ENCODE data around the gene GUSB. TPM values are rescaled to one million over a fixed set of nuclear protein-coding genes. Genes with fewer than 3 reads are reported as not detected.
"Not testable (repeated sequence)": the region's sequence is repeated elsewhere in the genome, so short reads cannot be mapped to it uniquely, and the experiment has no call there.

Gene GUSB
- polyA plus RNA-seq (ENCODE audit: insufficient read length): 41.2 TPM

GRCh38 chr7:65981965-65982792 is at the start of gene GUSB:
Gene GUSB, minus strand, starts transcription at chr7:65982213. Its CDS starts 30 bp downstream, at chr7:65982183.
- DNase-seq: peak; percentile 93

- not testable (repeated sequence) for DNase-seq
Measured at GRCh38 chr7:66028342-66028741, 46.3 kb upstream of the GUSB start.

GRCh38 chr7:66016131-66016461 is 34.1 kb upstream of the GUSB start:
- no peak for DNase-seq

GRCh38 chr7:66015440-66016130 is 33.6 kb upstream of the GUSB start:
- no peak for DNase-seq

- DNase-seq: no peak
Measured at GRCh38 chr7:66013938-66014337, 31.9 kb upstream of the GUSB start.

GRCh38 chr7:66007232-66007631 is 25.2 kb upstream of the GUSB start:
- DNase-seq: no peak

- DNase-seq: not testable (repeated sequence)
Measured at GRCh38 chr7:66005115-66005671, 23.2 kb upstream of the GUSB start.

GRCh38 chr7:66000823-66001417 is 18.9 kb upstream of the GUSB start:
- not testable (repeated sequence) for DNase-seq

GRCh38 chr7:65994984-65995383 is 13.0 kb upstream of the GUSB start:
- DNase-seq: not testable (repeated sequence)

- DNase-seq: no peak
Measured at GRCh38 chr7:65992526-65992925, 10.5 kb upstream of the GUSB start.

- DNase-seq: not testable (repeated sequence)
Measured at GRCh38 chr7:65991829-65992228, 9.8 kb upstream of the GUSB start.

GRCh38 chr7:65989694-65990080 is 7.7 kb upstream of the GUSB start:
- DNase-seq: no peak

GRCh38 chr7:65988503-65988902 is 6.5 kb upstream of the GUSB start:
- DNase-seq: not testable (repeated sequence)

GRCh38 chr7:65988084-65988483 is 6.1 kb upstream of the GUSB start:
- no peak for DNase-seq

GRCh38 chr7:65983965-65984658 is 2.1 kb upstream of the GUSB start:
- DNase-seq: no peak

GRCh38 chr7:65980478-65981250 is 1.3 kb downstream of the GUSB start:
- DNase-seq: peak; percentile 36

GRCh38 chr7:65979583-65980477 is 2.2 kb downstream of the GUSB start:
- no peak for DNase-seq

GRCh38 chr7:65978891-65979582 is 3.0 kb downstream of the GUSB start:
- no peak for DNase-seq

- no peak for DNase-seq
Measured at GRCh38 chr7:65976659-65977196, 5.3 kb downstream of the GUSB start.
